ENCODE measurements around the gene FBXO4.
"Not testable (repeated sequence)": the region's sequence is repeated elsewhere in the genome, so short reads cannot be mapped to it uniquely, and the experiment has no call there.

Gene FBXO4

DNA sequence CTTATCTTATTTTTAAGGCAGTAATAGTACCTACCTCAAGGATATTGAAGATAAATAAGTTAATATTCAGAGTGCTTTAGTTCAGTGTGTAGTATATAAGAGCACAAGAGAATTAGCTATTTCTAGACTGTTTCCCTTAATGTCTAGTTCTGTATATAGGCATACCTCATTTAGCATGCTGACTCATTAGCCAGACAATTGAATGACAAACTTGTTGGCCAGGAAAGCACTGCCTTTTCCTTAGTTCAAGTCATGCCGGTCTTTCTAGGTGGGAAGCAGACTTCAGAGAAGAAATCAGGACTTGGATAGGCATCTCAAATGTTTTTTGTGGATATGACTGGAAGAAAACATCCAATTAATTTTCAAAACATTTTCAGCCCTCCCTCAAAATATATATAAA lies 3.2 kb upstream of the FBXO4 start:
- DNase-seq (ENCODE audit: low read depth): no peak

DNA sequence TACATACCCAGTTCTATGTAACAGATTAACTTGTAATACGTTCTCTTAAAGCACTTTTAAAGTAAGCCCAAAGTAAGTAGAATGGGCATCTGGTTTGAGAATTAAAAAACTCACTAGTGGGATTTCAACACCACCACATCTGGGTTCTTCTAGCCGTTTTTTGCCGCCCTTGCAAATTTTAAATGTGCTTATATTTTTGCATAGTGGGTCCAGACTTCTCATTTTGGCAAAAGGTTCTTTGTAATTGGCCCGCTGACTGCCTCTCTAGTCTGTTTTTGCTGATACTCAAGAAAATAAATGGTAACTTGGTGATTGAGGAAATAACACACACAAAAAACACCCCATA lies 582 bp upstream of the FBXO4 start:
- no peak for DNase-seq (ENCODE audit: low read depth)

DNA sequence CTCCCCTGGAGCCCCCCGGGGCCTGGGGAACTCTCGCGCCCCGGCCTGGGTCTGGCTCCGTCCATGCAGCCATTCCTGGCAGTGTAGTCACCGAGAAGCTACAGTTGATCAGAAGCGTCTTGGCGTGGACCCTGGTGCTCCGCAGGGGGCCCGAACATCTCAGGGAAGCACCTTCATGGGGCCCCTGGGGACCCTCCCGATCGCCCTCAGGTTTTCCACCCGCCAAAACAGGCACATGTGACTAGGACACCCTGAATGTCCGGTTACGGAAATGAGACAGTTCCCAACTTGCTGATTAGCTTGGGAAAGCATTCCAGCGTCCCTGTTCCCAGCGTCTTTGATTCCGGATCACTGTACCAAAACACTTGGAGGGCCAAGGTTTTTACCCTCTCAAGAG lies 472 bp downstream of the FBXO4 start:
- DNase-seq (ENCODE audit: low read depth): no peak

DNA sequence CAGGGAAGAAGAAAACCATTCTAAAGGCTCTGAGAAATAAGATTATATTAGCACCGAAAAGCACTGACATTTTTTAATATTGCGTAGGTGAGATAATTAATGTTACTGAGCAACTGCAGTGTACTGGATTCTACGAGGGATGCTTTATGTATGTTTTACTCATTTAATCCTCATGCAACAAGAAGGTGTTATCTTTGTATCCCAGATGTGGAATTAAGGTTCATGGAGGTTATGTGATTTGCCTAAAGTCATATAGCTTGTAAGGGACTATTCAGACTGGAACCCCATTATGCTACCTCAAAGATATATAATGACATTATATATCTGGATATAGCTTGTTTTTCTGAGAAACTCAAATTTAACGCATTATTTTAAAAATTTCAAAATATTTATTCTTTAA lies 2.5 kb downstream of the FBXO4 start:
- no peak for DNase-seq (ENCODE audit: low read depth)

DNA sequence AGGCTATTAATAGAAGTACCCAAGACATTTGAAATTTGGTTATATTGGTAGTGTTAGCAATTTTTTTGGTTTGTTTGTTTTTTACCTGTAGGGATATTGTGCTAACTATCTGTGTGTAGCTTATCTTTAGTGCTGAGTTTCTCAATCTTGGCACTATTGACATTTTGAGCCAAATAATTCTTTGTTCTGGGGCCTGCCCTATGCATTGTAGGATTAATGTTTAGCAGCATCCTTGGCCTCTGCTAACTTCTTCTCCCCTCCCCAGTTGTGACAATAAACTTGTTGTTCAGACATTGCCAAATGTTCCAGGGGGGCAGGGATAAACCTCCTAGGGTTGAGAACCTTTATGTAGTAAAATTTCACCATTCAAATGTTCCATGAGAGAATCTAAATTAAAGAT lies 4.0 kb downstream of the FBXO4 start:
- DNase-seq (ENCODE audit: low read depth): no peak

DNA sequence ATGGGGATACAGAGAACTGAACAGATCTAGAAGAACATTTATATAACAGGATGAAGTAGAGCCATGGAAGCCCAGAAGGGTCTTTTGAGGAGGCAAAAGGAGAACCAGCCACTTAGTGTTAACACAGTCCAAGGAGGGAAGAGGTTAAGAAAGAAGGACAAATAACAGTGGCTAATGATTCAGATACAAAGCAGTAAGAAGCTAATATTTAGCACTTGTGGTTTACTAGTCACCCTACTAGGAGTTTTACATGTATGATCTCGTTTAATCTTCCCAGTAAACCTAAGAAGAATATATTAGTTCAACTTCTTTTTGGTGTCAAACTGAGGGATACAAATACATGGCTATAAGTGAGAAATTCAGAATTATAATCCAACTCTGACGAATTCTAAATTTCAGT lies 7.7 kb downstream of the FBXO4 start:
- DNase-seq (ENCODE audit: low read depth): no peak

DNA sequence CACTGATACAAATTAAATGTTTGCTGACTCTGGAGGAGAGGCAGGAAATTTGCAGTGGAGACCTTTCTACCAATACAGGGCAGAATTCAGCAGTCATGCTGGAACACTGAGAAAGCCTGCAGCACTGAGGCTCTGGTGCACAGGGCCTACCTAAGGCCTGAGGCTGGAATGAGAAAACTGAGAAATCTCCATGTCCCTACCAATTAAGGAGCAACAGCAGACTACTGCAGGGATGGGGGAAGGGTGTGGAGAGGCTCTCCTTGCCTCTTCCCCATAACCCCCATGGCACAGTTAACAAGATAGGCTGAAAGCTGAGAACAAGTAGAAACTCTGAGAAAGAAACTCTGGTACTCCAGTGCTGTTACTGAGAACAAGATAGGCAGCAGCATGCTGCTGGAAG lies 10.5 kb downstream of the FBXO4 start:
- no peak for DNase-seq (ENCODE audit: low read depth)

DNA sequence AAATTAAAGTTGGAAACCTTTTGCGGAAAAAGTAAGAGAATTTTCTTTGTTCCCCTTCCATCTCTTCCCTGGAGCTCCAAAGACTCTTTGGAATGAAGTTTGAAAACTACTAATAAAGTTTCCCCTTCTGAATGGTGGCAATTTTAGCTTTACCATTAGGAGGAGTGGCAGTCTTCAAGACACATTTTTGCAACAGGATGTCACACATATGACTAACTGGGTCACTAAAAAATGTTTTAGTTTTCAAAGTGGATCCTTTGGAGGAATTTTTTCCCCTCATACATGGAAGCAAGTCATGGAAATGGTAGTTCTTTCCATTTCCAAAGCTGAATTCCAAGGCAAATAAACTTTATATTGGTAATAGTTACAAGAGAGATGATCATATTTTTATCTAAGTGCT lies 15.6 kb downstream of the FBXO4 start:
- no peak for DNase-seq (ENCODE audit: low read depth)

DNA sequence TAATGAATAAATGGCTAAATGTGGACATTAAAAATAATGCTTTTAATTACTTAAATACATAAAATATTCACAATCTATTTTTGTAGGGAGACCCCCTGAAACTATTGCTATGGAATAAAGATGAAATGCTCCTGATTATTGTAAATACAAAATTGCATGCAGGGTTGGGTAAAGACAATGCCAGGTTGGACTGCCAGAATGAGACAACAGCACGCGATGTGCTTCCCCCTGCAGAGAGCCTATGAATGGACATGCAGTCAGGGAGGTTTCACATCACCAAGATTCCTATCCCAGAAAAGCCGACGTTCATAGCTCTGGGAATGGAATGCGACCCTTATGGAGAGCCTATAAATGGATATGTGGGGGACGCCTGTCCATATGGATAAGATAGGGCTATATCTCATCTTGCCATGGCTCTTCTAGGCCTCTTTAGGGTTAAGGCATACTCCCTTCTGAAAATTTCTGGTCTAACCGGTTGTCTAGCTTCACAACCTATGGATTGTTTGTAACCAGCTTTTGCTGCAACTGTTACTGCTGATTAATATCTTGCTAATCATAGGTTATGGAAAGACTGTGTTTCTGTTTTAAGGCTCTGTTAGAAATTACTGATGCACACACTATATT lies 20.4 kb downstream of the FBXO4 start:
- DNase-seq (ENCODE audit: low read depth): not testable (repeated sequence)

DNA sequence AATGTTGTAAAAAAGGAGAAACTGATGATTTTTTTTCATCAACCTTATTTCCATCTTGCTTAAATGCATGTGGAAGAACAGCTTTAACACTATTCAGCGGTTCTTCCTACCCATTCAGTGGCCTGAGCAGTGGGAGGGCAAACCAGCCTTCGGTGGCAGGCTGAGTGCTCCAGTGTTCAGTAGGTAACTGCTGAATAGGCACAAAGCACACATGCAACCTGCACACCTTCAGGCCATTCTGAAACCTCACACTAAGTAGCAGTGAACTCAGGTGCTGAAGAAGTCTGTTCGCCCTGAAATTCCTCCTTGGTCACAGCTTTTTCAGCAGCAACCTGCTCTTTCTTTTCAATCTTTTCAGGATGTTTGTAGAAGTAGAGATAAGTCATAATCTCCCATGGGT lies 26.1 kb downstream of the FBXO4 start:
- no peak for DNase-seq (ENCODE audit: low read depth)

DNA sequence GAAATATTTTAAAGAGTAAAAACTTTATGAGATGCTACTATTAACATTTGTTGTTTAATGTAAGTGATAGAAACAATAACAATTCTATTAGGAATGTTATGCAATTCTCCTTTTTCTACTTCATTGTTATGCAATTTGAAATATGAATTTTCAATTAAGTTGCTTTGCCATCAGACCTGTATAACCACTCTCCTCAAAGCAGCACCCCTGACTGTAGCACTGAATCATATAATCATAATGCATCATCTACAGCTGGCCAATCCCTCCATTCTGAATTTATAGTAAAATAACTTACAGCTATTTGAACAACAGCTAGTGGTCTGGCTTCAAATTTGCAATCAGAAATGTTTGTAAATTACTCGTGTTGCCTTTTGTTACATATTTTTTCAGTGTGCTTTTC lies 29.2 kb downstream of the FBXO4 start:
- DNase-seq (ENCODE audit: low read depth): no peak

DNA sequence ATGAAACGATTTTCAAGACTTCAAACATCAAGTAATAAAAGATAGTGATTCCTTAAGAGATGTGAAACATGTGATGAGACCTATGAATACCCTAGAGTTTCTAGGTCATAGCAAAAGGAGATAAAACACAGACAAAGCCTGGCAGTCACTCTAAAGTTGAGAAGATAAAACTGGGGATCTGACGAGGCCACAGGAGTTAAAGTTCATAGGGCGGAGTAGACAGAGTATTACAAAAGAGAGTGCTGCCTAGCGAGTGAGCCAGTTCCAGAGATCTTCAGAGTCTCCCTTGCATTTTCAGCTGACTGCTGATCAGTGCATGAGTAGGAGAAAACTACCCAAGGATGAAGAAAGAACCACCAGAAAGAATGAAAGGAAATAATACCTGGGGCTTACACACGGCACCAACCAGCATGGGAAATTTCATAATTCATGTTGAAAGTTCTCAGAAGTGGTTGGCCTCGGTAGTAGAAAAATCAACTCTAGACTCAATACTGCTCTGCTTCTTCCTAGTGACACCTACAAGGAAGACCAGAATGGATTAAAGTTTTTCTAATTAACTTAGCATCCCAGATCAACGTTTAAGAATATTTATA lies 30.4 kb downstream of the FBXO4 start:
- DNase-seq (ENCODE audit: low read depth): no peak

DNA sequence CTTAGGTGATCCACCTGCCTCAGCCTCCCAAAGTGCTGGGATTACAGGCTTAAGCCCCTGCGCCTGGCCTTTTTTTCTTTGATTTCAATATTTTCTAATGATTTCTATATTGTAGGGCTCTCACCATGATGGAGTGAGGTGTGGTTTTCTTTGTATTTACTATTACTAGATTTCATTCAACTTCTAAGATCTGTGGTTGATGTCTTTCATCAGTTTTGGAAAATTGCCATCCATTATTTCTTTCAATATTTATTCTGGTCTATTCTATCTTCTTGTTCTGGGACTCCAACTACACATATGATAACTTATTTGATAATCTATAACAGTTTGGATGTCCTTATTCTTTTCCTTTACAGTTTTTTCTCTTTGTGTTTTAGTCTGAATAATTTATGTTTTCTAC lies 31.9 kb downstream of the FBXO4 start:
- DNase-seq (ENCODE audit: low read depth): no peak

DNA sequence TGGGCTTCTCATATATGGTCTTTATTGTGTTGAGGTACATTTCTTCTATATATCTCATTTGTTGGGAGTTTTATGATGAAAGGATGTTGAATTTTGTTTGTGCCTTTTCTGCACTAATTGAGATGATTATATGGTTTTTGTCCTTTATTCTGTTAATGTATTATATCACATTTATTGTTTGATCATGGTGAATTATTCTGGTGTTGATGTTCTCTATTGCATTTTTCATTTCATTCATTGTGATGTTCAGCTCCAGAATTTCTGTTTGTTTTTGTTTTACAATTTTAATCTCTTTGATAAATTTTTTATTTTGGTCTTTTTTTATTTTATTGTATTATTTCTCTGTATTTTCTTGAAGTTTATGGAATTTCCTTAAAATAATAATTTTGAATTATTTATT lies 35.4 kb downstream of the FBXO4 start:
- DNase-seq (ENCODE audit: low read depth): no peak

DNA sequence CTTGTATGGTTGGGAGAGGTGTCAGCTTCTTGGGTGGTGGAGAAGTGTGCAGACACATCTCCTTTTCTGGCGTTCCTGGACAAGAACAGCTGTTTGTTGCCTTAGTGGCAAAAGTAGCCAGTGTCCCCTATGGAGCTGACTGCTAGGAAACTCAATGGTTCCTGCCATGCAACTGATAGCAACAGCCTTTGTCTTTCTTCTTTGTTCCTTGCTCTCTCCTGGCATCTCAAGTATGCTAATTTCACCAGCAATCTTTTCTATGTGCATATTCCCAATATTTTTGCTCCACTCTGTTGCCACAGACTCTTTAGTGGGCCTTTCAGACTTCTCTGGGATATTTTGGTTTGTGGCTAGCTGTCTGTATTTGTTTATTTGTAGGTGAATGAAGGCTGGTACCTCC lies 36.7 kb downstream of the FBXO4 start:
- DNase-seq (ENCODE audit: low read depth): no peak

DNA sequence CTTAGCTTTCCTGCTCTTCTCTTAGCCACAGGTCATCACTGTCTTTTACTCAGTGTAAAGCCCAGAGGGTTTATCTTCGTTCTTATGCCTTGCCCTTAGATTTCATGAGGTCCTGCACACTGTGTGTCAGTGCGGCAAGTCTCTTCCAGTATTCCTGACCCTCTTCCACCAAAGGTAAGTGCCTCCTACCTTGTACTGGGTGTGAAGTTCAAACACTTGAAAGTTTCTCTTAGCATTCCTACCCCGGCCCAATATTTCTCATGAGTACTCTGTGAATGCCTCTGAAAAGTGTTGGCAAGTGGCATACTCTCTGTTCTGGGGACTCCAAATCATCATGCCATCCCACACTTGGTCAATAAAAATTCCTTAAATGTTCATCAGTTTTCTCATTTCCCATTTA lies 37.4 kb downstream of the FBXO4 start:
- DNase-seq (ENCODE audit: low read depth): no peak

DNA sequence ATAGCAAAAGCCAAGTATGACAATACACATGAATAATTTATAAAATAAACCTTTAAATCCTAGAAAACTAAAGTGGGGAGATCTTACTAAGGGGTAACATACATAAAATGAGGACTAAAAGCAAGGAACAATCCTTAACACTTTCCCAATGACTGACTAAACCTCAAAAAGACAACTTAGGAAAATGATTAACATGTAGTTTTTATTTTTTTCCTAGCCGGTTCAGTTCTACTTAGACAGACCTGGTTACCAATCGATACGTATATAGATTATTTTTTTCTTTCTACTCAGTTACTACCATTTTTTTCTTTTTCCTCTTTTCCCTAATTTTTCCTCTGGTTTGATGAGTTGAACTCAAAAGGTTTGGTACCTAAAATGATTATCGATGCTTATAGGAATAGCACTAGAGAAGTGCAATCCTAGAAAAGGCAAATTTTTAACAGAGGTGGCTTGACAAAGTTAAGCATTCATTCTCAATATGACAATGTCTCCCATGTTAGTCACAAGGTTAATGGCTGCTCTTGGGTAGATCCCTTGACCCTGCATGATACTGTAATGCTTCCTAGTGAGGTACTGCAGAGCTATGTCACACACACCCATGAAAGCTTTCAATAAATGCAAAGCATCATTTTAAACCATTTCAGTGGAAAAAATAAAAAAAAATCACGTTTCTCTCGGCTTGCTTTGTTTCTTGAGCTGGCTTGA lies 41.5 kb downstream of the FBXO4 start:
- no peak for DNase-seq (ENCODE audit: low read depth)

DNA sequence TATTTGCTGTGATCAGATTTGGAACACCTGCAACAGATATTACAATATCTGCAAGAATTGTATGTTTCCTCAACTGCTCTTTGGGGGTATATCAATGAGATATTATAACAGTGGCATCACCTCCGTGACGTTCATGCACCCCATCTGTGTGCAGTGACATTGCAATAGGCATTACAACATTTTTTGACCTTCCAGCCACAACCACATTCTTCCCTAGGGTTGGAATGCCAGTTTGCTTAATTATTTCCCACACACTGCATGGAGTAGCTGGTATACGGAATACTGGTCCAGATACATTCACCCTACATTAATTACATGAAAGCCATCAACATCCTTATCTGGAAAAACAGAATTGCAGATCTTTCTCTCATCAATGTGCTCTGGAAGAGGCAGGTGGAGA lies 42.3 kb downstream of the FBXO4 start:
- DNase-seq (ENCODE audit: low read depth): no peak

DNA sequence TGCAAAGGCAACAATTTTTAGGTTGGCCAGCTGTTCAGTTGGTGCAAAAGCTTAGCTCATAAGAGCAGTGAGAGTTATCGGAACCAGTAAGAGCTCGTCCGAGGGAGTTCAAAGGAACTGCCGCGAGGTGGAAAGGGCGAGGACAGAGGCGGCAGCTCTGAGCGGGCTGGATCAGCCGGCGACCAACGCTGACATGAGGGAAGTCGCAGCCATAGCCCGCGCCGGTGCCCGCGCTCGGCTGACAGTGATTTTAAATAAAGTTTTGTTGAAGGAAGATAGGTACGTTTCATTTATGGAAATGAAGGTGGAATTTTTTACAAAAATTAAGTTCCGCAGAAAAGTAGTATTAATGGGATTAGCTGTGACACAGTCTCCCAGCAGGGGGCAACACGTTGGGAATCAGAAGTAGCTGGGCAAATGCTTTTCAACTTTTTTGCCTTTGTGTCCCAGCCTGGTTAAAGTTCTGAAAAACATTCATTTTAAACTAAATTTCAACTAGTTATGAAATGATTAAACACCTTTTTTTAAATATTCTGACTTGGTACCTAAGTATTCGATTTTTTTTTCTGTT lies 43.2 kb downstream of the FBXO4 start:
- no peak for DNase-seq (ENCODE audit: low read depth)

DNA sequence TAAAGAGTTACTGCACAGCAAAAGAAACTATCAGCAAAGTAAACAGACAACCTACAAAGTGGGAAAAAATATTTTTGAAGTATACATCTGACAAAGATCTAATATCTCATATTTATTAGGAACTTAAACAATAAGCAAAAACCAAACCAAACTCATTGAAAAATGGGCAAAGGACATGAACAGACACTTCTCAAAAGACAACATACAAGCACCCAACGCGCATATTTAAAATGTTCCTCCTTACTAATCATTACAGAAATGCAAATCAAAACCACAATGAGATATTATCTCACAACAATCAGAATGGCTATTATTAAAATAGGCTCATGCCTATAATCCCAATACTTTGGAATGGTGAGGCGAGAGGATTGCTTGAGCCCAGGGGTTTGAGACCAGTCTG lies 48.0 kb downstream of the FBXO4 start:
- DNase-seq (ENCODE audit: low read depth): no peak

DNA sequence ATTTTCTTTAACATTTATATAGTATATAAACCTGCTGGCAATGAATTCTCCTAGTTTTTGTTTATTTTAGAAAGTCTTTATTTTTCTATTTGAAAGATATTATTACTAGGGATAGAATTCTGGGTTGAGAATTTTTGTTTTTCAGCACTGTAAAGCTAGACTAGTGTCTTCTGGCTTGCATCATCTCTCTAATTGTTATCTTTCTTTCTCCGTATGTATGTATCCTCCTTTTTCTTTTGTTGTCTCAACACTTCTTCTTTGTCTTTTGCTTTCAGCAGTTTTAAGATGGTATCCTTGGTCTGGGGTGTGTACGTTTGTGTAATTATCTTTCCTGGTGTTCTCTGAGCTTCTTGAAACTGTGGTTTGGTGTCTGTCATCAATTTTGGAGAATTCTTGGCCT lies 48.8 kb downstream of the FBXO4 start:
- DNase-seq (ENCODE audit: low read depth): no peak

DNA sequence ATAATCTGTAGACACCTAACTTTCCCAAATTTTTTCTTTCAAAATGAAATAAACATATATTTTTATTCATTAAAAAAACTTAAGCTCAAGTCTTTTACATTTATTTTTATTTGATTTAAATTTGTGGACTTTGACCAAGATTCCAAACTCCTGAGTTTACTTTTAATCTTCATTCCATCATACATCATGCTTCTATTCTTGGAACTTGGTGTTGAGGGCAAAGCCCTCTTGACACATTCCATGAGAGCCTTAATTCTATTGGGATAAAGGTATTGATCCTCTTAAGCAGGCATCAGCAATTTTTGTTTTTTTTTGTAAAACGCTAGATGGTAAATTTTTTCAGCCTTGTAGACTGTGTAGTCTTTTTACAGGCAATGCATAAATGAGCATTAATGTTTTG lies 53.6 kb downstream of the FBXO4 start:
- DNase-seq (ENCODE audit: low read depth): no peak

DNA sequence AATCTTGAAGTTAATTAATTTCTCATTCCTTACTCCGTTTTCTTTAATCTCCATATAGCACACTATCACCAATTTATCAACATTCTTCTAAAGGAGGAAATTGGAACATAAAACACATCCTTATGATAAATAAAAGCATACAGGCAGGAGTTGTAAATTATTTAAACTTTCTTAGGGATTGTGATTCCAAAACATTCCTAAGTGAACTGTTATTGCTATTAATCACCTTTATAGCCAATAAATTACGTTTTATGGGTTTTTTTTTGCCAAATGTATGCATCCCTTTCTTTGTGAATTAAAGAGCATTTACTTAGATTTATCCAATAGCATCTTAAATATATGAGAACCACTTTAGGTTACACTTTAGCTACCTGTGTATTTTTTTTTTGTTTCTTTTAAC lies 55.3 kb downstream of the FBXO4 start:
- no peak for DNase-seq (ENCODE audit: low read depth)

DNA sequence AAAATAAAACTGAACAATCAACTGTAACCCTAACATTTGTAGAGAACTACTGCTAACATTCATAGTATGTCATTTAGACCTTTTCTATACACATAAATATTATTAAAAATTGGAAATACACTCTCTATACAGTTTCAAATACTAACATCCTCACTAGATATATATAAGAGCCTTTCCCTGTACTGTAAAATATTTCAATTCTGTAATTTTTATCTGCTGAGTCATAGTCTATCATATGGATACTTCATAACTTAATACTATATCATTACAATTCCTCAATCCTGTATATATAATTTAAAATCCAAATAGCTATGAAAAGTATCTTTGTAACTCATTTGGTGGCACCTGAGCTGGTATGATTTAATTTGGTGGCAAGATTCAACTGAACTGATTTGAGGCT lies 55.8 kb downstream of the FBXO4 start:
- no peak for DNase-seq (ENCODE audit: low read depth)
